Measurements from ENCODE around the gene HES2.

GRCh38 chr1:6378096-6378746 lies 41.5 kb downstream of the HES2 start:
- TF ChIP-seq GATA3 (IDR thresholded peaks at IDR 0.05; ENCODE audit: low read depth, low read length) (no peak), GATA2 (IDR thresholded peaks at IDR 0.05; ENCODE audit: low read depth, low read length) (no peak)
